AG08396 (cell line): ENCODE data around the gene CDK13.
"Not testable (repeated sequence)": the region's sequence is repeated elsewhere in the genome, so short reads cannot be mapped to it uniquely, and the experiment has no call there.

Experiments used
- DNase-seq: peaks from one replicate; pipeline ENCODE4 v3.0.0; 2012; ENCODE audit warnings: low spot score, mixed read lengths

CDK13 gene

DNA sequence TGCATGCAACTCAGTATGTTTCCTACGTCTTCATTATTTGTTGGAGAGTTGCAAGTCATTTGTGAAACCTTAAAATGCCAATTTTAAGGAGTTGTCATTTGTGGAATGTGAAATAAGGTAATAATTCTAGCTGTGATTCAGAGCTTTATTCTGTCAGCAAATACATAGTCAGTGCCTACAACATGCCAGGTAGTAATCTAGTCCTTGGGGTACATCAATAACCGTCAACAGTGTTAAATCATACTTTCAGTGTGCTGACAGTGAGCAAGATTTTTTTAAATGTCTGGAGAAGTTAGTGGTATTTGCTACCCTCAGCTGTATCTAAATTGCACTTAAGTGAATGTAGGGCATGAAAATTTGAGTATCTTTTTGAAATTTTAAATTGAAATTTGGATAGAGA is 147.7 kb downstream of the CDK13 start:
- no peak for DNase-seq

DNA sequence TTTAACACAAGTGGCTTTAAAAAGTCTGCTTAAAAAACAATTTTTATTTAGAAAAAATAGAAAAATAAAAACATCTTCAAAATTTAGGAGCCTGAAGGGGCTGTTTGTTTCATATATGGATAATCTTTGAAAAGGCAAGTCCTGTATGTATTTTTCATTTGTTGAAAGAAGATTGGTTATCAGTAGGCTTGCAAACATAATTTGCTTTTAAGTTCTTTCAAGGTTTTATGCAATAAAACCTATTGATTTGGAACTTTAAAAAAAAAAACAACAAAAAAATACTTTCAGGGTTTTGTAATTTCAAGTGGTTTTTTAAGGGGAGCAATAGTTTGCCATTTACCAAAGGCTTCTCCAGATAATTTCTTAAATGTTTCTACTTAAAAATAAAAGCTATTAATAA is 148.8 kb downstream of the CDK13 start:
- no peak for DNase-seq

DNA sequence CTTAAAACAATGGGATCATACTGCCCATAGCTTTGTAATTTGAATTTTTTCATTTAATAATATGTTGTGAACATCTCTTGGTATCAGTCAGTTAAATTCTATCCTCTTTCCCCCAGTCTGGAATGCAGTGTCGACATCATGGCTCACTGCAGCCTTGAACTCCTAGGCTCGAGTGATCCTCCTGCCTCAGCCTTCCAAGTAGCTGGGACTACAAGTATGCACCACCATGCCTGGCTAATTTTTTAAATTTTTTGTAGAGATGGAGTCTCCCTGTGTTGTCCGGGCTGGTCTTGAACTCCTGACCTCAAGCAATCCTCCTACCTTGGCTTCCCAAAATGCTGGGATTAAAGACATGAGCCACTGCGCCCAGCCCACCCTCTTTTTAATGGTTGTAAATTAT is 149.8 kb downstream of the CDK13 start:
- DNase-seq, result no peak

DNA sequence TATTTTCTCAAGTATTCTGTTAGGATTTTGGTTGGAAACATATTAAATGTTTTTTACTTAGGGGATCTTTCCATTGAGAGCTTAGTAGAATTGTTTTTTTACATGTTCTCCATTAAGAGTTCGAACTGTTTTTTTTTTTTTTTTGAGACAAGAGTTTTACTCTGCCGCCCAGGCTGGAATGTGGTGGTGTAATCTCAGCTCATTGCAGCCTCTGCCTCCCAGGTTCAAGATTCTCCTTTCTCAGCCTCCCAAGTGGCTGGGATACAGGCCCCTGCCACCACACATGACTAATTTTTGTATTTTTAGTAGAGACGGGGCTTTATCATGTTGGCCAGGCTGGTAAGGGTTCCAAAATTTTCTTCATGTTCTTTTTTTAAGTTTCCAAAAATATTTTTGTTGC is 151.1 kb downstream of the CDK13 start:
- no peak for DNase-seq

DNA sequence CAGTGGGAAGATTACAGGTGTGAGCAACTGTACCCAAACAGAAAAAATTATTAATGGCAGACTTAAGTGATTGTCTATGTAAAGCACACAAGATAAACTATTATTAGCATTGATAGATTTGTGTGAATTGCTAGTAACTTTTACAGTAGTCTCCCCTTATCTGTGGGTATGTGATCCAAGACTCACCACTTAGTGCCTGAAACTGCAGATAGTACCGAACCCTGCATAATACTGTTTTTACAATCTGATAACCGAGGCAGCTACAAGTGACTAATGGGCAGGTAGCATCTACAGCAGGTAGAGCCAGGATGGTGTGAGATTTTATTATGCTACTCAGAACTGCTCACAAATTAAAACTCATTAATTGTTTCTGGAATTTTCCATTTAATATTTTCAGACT is 152.8 kb downstream of the CDK13 start:
- DNase-seq, result no peak

DNA sequence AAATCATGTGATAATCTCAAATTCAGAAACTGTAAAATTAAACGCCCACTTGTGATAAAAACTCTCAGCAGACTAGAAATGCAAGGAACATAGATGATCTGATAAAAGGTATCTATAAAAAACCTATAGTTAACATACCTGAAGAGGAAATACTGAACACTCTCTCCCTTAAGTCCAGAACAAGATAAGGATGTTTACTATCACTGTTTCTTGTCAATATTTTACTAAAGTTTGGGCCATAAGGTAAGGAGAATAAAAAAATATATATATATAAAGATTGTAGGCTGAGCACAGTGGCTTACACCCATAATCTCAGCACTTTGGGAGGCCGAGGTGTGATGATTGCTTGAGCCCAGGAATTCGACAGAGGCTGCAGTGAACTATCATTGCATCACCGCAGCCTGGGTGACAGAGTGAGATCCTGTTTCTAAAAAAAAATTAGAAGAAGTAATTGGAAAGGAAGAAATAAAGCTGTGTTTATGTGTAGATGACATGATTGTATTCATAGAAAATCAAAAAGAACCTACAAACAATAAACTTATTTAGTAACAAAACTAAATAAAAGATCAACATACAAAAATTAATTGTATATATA is 155.9 kb downstream of the CDK13 start:
- peak; percentile 4 for DNase-seq

DNA sequence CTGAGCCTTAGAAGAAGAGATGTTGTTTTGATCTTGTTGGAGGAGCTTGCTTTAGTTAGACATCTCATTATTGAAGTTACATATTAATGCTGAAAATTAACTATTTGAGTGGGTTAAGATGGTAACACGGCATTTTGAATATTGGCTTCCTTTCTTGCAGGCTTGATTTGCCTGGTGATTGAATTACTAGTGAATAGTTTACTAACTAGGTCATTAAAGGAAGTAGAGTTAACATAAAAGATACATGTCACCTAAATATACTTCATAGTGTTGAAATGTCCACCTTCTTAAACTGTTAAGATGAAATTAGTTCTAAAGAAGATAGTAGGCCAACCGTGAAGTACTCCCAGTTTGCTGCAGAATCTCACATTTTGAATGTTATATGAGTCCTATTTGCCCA is 165.9 kb downstream of the CDK13 start:
- DNase-seq, result no peak

DNA sequence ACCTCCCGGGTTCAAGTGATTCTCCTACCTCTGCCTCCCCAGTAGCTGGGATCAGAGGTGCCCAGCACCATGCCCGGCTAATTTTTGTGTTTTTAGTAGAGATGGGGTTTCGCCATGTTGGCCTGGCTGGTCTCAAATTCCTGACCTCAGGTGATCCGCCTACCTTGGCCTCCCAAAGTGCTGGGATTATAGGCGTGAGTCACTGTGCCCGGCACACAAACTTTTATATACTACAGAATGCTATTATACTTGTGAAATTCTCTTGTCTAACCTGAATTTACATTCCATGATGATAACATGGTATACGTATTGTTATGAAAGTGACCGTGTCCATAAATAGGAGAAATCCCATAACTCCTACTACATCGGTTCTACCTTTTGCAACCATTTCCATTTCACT is 167.1 kb downstream of the CDK13 start:
- not testable (repeated sequence) for DNase-seq

DNA sequence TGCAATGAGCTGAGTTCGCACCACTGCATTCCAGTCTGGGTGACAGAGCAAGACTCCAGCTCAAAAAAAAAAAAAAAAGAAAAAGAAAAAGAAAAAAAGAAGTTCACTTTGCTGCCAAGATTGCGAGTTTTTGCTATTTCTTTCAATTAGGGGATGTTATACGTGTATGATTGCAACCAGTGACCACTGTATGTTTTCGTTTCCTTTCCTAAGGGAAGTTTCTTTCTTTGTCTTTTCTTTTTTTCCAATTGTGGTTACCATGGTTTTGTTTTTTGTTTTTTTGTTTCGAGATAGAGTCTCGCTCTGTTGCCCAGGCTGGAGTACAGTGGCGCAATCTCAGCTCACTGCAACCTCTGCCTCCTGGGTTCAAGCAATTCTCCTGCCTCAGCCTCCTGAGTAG is 168.1 kb downstream of the CDK13 start:
- not testable (repeated sequence) for DNase-seq

DNA sequence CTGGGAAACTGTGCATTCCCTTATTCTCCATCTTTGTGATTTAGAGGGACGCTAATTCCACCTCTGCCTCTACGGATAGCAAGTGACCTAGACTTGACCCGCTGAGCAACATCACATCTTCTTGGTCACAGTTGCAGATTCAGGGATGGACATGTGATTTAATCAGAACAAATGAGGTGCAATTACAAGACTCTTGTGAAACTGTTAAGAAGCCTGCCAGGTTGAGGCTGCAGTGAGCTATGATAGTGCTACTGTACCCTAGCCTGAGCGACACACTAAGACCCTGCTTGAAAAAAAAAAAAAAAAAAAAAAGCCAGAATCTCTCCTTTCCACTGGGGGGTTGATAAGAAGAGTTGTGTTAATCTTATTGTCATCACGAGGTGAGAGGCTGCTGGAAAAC is 170.0 kb downstream of the CDK13 start:
- DNase-seq, result no peak

DNA sequence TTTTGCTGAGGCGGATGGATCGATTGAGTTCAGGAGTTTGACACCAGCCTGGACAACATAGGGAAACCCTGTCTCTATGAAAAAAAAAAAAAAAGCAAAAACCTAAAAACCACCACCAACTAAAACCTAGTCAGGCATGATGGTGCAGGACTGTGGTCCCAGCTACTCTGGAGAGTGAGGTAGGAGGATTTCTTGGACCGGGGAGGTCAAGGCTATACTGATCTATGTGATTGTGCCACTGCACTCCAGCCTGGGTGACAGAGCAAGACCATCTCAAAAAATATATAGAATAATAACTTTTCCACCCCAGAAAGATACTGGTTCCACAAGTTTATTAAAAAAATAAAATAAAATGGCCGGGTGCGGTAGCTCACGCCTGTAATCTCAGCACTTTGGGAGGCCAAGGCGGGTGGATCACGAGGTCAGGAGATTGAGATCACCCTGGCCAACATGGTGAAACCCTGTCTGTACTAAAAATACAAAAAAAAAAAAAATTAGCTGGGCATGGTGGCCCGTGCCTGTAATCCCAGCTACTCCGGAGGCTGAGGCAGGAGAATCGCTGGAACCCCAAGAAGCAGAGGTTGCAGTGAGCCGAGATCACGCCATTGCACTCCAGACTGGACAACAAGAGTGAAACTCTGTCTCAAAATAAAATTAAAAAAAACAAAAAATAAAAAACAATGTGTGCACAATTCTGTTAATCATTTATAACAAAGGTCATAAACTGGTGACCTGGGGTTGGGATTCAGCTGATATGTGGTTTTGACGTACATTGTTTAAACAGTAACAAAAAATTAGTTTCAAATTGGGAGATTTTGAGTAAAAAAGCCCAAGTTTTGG is 172.3 kb downstream of the CDK13 start:
- DNase-seq, result not testable (repeated sequence)

DNA sequence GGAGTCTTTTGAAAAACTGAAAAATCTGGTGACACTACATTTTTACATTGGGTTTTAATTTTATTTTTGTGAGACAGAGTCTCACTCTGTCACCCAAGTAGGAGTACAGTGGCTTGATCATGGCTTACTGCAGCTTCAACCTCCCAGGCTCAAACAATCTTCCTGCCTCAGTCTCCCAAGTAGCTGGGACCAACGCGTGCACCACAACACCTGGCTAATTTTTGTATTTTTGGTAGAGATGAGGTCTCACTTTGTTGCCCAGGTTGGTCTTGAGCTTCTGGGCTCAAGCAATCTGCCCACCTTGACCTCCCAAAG is 172.8 kb downstream of the CDK13 start:
- no peak for DNase-seq

DNA sequence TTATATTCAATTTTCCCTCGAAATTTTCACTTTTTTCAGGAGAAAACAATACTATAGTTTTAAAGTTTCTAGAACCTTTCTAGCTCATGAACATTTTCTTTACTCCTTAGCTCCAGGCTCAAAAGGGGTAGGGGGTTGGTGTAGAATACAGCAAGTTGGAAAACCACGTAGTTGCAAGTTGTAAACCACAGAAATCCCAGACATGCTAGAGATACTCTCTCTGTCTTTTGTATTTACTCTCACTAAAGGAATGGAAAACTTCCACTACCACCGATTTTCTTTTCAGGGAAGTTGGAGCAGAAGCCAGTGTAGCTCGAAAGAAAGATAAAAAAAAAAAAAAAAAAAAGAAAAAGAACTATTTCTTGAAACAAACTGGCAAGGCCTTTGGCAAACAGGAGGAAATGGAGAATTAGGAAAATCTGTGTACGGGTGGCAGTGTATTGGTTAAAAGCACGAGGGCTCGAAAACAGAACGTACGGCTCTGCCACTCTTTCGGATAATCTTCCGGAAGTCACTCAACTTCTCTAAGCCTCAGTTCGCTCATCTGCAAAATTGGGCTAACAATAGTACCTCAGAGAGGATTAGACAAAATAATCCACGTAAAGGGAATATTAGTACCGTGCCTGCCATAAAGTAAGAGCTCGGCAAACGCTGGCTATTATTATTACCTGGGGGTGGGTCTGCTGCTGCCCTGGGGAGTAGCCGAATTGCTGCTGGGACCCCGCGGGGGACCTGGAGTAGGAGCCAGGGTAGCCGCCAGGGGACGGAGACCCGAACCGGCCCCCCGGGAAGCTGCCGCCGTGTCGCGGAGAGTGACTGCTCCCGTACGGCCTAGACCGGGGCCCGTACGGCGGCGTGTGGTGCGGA is 183.7 kb downstream of the CDK13 start:
- peak; percentile 20 for DNase-seq

DNA sequence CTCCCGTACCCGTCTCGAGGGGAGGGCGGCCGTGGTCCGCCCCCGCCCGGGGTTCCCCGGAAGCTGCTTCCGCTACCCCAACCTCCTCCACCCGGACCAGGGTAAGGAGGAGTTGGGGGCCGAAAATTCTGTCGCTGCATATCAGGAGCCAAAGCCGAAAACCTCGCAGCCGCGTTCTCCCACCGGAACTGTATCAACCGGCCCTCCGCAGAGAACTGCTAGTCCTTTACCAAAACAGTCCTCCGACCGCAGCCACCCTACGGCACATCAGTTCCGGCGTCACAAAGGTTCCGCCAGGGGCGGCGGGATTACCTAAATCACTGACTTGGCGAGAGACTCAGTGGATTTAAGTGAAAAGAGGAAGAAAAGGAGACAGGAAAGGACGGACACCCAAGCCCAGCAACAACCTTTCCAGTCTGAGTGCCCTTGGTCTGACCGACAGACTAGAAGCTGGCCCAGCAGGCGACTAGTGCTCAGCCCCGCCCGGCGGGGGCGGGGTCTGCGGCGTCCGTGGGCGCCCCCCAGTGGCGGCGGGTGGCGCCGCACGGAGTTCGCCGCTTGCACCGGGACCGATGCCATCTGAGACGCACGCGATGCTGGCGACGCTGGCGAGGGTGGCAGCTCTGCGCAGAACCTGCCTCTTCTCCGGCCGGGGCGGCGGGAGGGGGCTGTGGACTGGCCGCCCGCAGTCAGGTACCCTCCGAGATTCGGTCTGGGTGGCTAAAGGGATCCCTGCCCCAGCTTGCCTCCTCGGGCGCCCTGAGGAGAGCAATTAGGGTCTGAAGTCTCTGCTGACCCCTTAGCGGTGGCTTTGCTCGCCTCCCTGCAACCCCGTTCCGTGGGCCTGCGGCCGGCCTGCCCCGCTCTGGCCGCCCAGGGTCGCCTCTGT is 184.6 kb downstream of the CDK13 start, which contains the start of the genes MPLKIP and SUGCT:
MPLKIP (minus strand) TSS at position 195 of the 889 bp plus-strand sequence; CDS start at position 140, 55 bp downstream.
SUGCT (plus strand) TSS at position 578 of the 889 bp plus-strand sequence.
- peak; percentile 96 for DNase-seq

DNA sequence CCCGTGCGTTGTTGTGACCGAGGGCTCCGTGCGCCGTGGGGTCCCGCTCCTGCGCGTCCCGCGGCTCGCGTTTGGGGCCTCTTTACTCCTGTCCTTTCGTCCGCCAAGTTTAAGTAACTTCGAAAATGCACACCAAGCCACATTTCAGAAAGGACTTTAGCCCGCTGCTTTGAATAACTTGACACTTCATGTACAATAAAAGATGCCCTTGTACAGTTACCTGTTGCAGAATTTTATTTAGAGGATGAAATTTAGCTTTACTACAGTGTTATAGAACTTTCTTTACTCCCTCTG is 185.2 kb downstream of the CDK13 start:
- no peak for DNase-seq

DNA sequence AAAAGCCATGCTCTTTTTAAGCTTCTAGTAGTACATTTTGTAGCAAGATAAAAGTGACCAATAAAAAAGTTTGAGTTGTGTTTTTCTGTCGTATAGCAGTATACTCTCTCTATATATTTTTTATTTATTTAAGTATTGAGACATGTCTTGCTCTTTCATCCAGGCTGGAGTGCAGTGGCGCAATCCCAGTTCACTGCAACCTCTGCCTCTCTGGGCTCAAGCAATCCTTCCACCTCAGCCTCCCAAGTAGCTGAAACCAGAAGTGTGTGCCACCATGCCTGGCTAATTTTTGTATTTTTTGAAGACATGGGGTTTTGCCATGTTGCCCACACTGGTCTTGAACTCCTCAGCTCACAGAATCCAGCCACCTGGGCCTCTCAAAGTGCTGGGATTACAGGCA is 187.5 kb downstream of the CDK13 start:
- no peak for DNase-seq

DNA sequence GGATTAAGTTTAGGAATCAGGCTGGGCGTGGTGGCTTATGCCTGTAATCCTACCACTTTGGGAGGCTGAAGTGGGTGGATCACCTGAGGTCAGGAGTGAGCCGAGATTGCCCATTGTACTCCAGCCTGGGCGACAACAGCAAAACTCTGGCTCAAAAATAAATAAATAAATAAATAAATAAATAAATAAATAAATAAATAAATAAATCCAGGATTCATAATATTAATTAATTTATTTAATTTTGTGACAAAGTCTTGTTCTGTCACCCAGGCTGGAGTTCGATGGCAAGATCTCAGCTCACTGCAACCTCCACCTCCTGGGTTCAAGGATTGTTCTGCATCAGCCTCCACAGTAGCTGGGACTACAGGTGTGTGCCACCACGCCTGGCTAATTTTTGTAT is 188.9 kb downstream of the CDK13 start:
- no peak for DNase-seq

DNA sequence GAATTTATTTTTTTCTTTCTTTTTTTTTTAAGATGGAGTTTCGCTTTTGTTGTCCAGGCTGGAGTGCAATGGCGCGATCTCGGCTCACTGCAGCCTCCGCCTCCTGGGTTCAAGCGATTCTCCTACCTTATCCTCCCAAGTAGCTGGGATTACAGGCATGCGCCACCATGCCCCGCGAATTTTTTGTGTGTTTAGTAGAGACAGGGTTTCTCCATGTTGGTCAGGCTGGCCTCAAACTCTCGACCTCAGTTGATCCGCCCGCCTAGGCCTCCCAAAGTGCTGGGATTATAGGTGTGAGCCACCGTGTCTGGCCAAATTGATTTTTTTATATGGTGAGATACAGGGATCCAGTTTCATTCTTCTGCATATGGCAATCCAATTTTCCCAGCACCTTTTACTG is 189.8 kb downstream of the CDK13 start:
- DNase-seq, result not testable (repeated sequence)

DNA sequence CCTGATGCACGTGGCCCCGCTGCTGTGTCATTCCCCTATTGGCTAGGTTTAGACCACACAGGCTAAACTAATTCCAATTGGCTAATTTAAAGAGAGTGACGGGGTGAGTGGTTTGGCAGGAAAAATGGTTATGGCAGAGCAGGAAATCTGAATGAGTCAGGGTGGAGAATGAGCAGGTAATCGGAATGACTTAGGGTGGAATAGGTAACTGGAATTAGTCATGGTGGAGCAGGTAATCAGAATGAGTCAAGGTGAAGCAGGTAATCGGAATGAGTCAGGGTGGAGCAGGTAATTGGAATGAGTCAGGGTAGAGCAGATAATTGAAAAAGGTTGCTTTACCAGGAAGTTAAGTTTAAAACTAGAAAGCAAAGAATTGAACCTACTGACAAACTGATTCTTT is 191.9 kb downstream of the CDK13 start:
- not testable (repeated sequence) for DNase-seq

DNA sequence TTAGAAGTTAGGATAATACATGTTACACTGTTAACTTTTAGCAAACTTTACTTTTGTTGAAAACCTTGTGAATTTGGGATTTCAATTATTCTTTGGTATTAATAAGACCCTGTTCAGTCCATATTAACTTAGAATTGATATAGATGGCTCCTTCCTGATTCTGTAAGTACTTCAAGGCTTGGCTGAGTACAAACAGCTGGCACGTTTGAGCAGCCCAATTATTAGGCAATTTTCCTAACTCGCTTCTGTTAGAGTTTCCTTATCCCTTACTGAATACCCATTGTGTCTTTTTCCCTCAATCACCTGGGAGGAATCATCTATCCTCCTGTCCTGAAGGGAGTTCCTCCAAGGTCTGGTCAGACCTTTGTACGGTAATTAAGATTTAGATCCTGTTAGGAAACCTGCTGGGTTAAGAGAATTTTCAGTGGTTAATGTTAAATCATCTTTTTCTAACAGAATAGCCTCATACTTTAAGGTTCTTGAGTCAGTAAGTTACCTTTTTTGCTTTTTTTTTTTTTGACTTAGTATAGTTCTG is 195.6 kb downstream of the CDK13 start:
- not testable (repeated sequence) for DNase-seq

DNA sequence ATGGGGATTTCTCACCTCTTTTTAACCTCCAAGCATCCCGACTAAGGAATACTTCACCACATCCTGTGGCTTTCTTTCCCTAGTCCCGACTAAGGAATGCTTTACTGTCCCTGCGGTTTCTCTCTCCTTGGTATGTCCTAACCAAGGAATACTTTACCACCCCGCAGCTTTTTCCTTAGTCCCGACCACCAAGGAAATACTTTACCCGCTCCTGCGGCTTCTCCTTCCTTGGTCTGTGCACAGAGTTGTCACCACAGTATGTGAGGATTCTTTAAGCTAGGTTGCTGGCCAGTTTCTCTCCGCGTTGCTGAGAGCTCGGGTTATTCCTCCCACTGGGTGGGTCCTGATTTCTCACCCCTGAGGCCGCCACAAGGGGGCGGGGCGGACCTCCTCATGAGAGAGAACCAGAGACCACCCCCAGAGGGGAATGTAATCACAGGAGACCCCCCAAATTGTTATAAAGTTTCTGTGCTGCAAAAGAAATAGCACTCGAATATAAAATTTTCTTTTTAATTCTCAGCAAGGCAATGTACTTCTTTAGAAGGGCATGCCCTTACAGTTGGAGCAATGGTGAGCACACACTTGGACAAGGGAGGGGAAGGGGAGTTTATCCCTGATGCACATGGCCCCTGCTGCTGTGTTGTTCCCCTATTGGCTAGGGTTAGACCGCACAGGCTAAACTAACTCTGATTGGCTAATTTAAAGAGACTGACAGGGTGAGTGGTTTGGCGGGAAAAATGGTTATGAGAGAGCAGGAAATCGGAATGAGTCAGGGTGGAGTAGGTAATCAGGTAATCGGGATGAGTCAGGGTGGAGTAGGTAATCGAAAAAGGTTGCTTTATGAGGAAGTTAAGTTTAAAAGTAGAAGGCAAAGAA is 197.6 kb downstream of the CDK13 start:
- no peak for DNase-seq
